ENCODE results near the gene GREM2. TPM values are rescaled to one million over a fixed set of nuclear protein-coding genes. Genes with fewer than 3 reads are reported as not detected.

The GREM2 gene
- total and polyA plus RNA-seq, 3 experiments from 2014 or later = 0.61 TPM; not detected in 2

DNA sequence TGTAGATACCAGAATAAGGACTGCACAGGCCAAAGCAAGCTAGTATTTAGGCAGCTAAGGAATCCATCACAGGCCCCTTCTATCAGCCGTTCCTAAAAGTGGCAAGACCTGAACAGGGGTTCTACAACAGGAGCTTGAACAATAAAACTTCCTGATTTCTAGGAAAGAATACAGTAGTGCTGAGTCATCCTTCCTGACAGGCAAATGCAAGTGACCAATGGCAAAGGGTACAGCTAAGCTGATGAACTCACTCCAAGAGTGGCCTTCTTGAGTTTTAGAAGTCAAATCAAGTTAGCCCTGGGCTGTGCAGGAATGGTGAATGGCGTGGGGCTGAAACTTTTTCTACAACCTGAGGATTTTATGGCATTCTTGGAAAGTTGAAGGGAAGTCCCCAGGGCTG lies 112.9 kb downstream of the GREM2 start:
- no peaks in the 10 kb centered on the region for H3K36me3 ChIP-seq (ENCODE audit: insufficient read depth, low read length)
- H3K27me3 ChIP-seq (ENCODE audit: insufficient read depth, low read length, poor library complexity, severe bottlenecking) = no peaks in the 10 kb centered on the region
- H3K4me3 Mint-ChIP-seq = no peak overlapping the region
- POLR2A ChIA-PET = no interaction called here
- no peak overlapping the region for H3K27ac ChIP-seq (ENCODE audit: low read depth, low read length)
- no peak overlapping the region for H3K4me3 ChIP-seq (ENCODE audit: low read length)
- H3K9me3 Mint-ChIP-seq = peaks cover 0 to 10% (median 2%) of the 10 kb centered on the region in 5 donors
- no peak overlapping the region for H3K27ac Mint-ChIP-seq
- no peaks in the 10 kb centered on the region for H3K27me3 Mint-ChIP-seq
- H3K36me3 Mint-ChIP-seq = no peaks in the 10 kb centered on the region
- DNase-seq = no peak
- no peaks in the 10 kb centered on the region for H3K4me1 Mint-ChIP-seq
- H3K4me1 ChIP-seq (ENCODE audit: insufficient read depth, low read length) = no peaks in the 10 kb centered on the region
- CTCF ChIA-PET = no interaction called here
- H3K9me3 ChIP-seq (ENCODE audit: low read length) = no peaks in the 10 kb centered on the region

DNA sequence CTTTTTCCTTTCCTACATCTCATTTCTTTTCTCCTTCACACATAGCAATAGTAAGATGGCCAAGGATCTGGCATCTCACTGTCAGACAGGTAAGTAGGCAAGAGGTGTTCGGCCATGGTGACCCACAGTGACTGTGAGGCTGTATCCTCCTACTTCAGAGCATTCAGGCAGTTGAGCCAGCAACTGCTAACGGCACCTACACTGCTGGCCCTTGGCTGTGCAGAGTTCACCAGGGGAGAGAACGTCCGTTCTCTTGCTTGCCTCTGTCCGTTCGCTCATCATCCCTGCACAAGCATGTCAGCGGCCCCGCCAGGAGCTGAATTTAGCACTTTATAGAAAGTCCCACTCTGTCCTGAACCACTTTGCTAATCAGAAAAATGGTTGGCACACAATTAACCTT lies 113.6 kb downstream of the GREM2 start:
- H3K9me3 Mint-ChIP-seq = peaks cover 0 to 10% (median 2%) of the 10 kb centered on the region in 5 donors
- DNase-seq = no peak
- no peak overlapping the region for H3K27ac Mint-ChIP-seq
- H3K27ac ChIP-seq (ENCODE audit: low read depth, low read length) = no peak overlapping the region
- no peaks in the 10 kb centered on the region for H3K27me3 Mint-ChIP-seq
- ChIA-PET POLR2A (no interaction called here), CTCF (no interaction called here)
- no peak overlapping the region for H3K4me3 Mint-ChIP-seq
- H3K4me1 ChIP-seq (ENCODE audit: insufficient read depth, low read length) = no peaks in the 10 kb centered on the region
- no peaks in the 10 kb centered on the region for H3K36me3 Mint-ChIP-seq
- no peaks in the 10 kb centered on the region for H3K9me3 ChIP-seq (ENCODE audit: low read length)
- H3K27me3 ChIP-seq (ENCODE audit: insufficient read depth, low read length, poor library complexity, severe bottlenecking) = no peaks in the 10 kb centered on the region
- H3K36me3 ChIP-seq (ENCODE audit: insufficient read depth, low read length) = no peaks in the 10 kb centered on the region
- no peak overlapping the region for H3K4me3 ChIP-seq (ENCODE audit: low read length)
- no peaks in the 10 kb centered on the region for H3K4me1 Mint-ChIP-seq

DNA sequence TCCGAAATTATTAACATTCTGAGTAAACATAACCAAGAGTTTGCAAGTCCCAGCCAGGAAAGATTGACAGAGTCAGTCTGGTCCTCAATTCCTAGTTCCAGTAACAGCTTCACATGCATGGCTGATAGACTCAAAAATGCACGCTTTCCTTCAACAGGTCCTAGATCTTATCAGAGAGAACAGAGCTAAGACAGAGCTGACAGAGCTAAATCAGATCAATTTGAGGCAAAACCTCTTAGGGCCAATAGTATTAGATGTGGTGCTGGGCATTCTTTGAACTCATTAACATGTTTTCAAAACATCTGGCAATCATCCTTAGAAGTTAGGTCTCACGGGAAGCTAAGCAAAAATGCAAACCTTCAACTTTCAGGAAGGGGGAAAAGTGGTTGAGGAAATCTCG lies 114.0 kb downstream of the GREM2 start:
- Mint-ChIP-seq H3K9me3 (peaks cover 0 to 10% (median 2%) of the 10 kb centered on the region in 5 donors), H3K27me3 (no peaks in the 10 kb centered on the region), H3K36me3 (no peaks in the 10 kb centered on the region), H3K4me3 (no peak overlapping the region), H3K4me1 (no peaks in the 10 kb centered on the region), H3K27ac (no peak overlapping the region)
- CTCF ChIA-PET = no interaction called here
- H3K27me3 ChIP-seq (ENCODE audit: insufficient read depth, low read length, poor library complexity, severe bottlenecking) = no peaks in the 10 kb centered on the region
- no peaks in the 10 kb centered on the region for H3K9me3 ChIP-seq (ENCODE audit: low read length)
- H3K27ac ChIP-seq (ENCODE audit: low read depth, low read length) = no peak overlapping the region
- no peaks in the 10 kb centered on the region for H3K4me1 ChIP-seq (ENCODE audit: insufficient read depth, low read length)
- DNase-seq = no peak
- POLR2A ChIA-PET = no interaction called here
- no peaks in the 10 kb centered on the region for H3K36me3 ChIP-seq (ENCODE audit: insufficient read depth, low read length)
- H3K4me3 ChIP-seq (ENCODE audit: low read length) = no peak overlapping the region

DNA sequence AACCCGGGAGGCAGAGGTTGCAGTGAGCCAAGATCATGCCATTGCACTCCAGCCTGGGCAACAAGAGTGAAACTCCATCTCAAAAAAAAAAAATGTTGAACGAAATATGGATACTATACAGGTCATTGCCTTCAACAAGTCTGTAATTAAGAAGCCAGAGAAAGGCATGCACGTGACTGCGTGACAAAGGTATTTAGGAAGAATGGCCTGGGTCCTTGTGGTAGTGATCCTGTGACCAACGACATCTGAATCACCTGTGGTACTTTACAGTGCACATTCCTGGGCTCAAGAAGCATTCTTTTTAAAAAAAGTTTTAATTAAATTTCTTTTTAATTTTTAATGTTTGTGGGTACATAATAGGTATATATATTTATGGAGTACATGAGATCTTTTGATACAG lies 115.0 kb downstream of the GREM2 start:
- POLR2A ChIA-PET = no interaction called here
- no peak overlapping the region for H3K4me3 ChIP-seq (ENCODE audit: low read length)
- H3K36me3 Mint-ChIP-seq = no peaks in the 10 kb centered on the region
- CTCF ChIA-PET = no interaction called here
- no peaks in the 10 kb centered on the region for H3K4me1 Mint-ChIP-seq
- no peak overlapping the region for H3K27ac Mint-ChIP-seq
- H3K27ac ChIP-seq (ENCODE audit: low read depth, low read length) = no peak overlapping the region
- no peaks in the 10 kb centered on the region for H3K27me3 Mint-ChIP-seq
- H3K36me3 ChIP-seq (ENCODE audit: insufficient read depth, low read length) = no peaks in the 10 kb centered on the region
- H3K9me3 Mint-ChIP-seq = peaks cover 0 to 10% (median 2%) of the 10 kb centered on the region in 5 donors
- DNase-seq = no peak
- no peaks in the 10 kb centered on the region for H3K4me1 ChIP-seq (ENCODE audit: insufficient read depth, low read length)
- no peaks in the 10 kb centered on the region for H3K9me3 ChIP-seq (ENCODE audit: low read length)
- no peaks in the 10 kb centered on the region for H3K27me3 ChIP-seq (ENCODE audit: insufficient read depth, low read length, poor library complexity, severe bottlenecking)
- no peak overlapping the region for H3K4me3 Mint-ChIP-seq

DNA sequence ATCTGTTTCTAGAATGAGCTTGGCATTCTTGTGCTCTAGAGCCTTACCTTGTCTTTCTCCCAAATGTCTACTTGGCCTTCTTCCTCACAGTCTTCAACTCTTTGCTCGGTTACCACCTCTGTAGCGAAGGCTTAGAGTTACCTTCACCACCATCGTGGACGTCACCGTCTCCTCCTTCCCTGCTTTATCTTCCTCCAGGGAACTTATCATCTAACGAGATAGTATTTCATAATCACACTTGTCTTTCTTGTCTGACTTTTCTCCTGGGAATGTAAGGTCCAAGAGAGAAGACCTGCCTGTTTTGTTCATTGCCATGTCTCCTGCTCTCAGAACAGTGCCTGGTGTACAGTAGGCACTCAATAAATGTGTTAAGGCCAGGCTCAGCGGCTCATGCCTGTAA lies 115.6 kb downstream of the GREM2 start:
- H3K27ac Mint-ChIP-seq = no peak overlapping the region
- no peaks in the 10 kb centered on the region for H3K4me1 Mint-ChIP-seq
- no peaks in the 10 kb centered on the region for H3K27me3 ChIP-seq (ENCODE audit: insufficient read depth, low read length, poor library complexity, severe bottlenecking)
- ChIA-PET POLR2A (no interaction called here), CTCF (no interaction called here)
- no peak for DNase-seq
- no peaks in the 10 kb centered on the region for H3K36me3 ChIP-seq (ENCODE audit: insufficient read depth, low read length)
- H3K9me3 ChIP-seq (ENCODE audit: low read length) = no peaks in the 10 kb centered on the region
- H3K4me1 ChIP-seq (ENCODE audit: insufficient read depth, low read length) = no peaks in the 10 kb centered on the region
- no peak overlapping the region for H3K4me3 ChIP-seq (ENCODE audit: low read length)
- no peak overlapping the region for H3K27ac ChIP-seq (ENCODE audit: low read depth, low read length)
- no peak overlapping the region for H3K4me3 Mint-ChIP-seq
- no peaks in the 10 kb centered on the region for H3K27me3 Mint-ChIP-seq
- peaks cover 0 to 13% (median 4%) of the 10 kb centered on the region in 5 donors for H3K9me3 Mint-ChIP-seq
- H3K36me3 Mint-ChIP-seq = no peaks in the 10 kb centered on the region

DNA sequence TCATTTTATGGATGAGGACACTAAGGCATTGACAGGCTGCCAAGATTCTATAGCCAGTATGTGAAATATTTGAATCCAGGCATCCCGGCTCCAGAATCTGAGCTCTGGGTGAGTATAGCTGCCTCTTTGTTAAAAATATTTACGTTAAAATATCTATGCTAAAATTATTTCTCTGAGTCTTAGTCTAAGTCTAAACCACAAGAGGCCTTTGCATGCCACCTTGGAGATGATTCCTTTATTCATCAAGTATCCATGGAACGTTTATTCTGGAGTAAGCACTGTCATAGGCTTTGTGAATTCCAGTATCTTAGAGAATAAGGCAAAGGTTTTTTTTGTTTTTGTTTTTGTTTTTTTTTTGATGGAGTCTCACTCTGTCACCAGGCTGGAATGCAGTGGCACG lies 116.4 kb downstream of the GREM2 start:
- Histone ChIP-seq H3K4me1 (ENCODE audit: insufficient read depth, low read length) (no peaks in the 10 kb centered on the region), H3K4me3 (ENCODE audit: low read length) (no peak overlapping the region), H3K27me3 (ENCODE audit: insufficient read depth, low read length, poor library complexity, severe bottlenecking) (no peaks in the 10 kb centered on the region), H3K36me3 (ENCODE audit: insufficient read depth, low read length) (no peaks in the 10 kb centered on the region), H3K9me3 (ENCODE audit: low read length) (no peaks in the 10 kb centered on the region), H3K27ac (ENCODE audit: low read depth, low read length) (no peak overlapping the region)
- Mint-ChIP-seq H3K4me3 (no peak overlapping the region), H3K27ac (no peak overlapping the region), H3K4me1 (no peaks in the 10 kb centered on the region), H3K36me3 (no peaks in the 10 kb centered on the region), H3K27me3 (no peaks in the 10 kb centered on the region), H3K9me3 (peaks cover 0 to 16% (median 4%) of the 10 kb centered on the region in 5 donors)
- ChIA-PET CTCF (no interaction called here), POLR2A (no interaction called here)
- no peak for DNase-seq

DNA sequence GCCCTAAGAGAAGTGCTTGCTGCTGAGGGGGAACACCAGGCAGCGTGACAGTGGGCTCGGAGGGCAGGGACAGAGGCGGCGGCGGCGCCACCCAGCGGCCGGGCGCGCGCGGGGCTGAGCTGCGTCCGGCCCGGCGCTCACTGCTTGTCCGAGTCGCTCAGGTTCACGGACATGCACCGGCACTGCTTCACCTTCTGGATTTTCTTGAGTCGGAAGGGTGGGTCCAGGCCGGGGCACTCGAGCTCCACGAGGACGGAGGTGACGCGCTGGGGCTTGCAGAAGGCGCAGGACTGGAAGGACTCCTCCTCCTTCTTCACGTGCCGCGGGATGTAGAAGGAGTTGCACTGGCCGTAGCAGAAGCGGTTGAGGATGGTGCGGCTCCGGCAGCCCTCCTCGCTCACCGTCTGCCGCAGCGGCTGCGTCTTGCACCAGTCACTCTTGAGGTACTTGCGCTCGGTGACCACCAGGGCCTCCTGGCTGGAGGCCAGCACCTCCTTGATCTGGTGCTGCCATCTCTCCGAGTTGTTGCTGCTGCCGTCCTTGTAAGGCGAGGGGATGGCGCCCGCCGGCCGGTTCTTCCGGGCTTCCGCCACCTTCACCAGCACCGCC lies 119.0 kb downstream of the GREM2 start:
- no peaks in the 10 kb centered on the region for H3K27me3 Mint-ChIP-seq
- Histone ChIP-seq H3K27ac (ENCODE audit: low read depth, low read length) (no peak overlapping the region), H3K4me3 (ENCODE audit: low read length) (no peak overlapping the region), H3K27me3 (ENCODE audit: insufficient read depth, low read length, poor library complexity, severe bottlenecking) (no peaks in the 10 kb centered on the region), H3K36me3 (ENCODE audit: insufficient read depth, low read length) (no peaks in the 10 kb centered on the region), H3K9me3 (ENCODE audit: low read length) (no peaks in the 10 kb centered on the region), H3K4me1 (ENCODE audit: insufficient read depth, low read length) (no peaks in the 10 kb centered on the region)
- DNase-seq = peak in 4 of 5 donors; percentile 1 to 6 (median 5)
- ChIA-PET CTCF (no interaction called here), POLR2A (no interaction called here)
- peak overlapping the region in 6 of 7 donors; percentile 37 to 70 (median 54) for H3K4me3 Mint-ChIP-seq
- no peak overlapping the region for H3K27ac Mint-ChIP-seq
- H3K36me3 Mint-ChIP-seq = no peaks in the 10 kb centered on the region
- H3K9me3 Mint-ChIP-seq = peaks cover 0 to 12% (median 4%) of the 10 kb centered on the region in 5 donors
- H3K4me1 Mint-ChIP-seq = no peaks in the 10 kb centered on the region

DNA sequence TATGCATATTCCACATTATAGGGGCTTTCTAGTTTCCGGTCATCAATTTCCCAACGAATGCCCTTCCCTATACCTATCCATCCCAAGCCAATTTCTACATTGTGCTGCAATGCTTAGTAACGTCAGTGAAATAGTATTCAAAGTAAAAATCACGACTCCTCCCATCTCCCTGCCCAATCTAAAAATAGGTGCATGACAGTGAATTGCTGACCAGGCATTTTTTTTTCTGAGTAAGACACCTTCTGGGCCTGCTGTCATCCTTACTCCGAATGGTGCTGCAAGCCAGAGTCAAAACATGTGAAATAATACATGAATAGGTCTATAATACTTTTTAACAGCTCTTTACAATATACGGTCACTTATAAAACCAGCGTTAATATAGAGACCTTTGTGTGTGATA lies 120.2 kb downstream of the GREM2 start:
- DNase-seq = no peak
- Histone ChIP-seq H3K9me3 (ENCODE audit: low read length) (no peaks in the 10 kb centered on the region), H3K27ac (ENCODE audit: low read depth, low read length) (no peak overlapping the region), H3K27me3 (ENCODE audit: insufficient read depth, low read length, poor library complexity, severe bottlenecking) (no peaks in the 10 kb centered on the region), H3K36me3 (ENCODE audit: insufficient read depth, low read length) (no peaks in the 10 kb centered on the region), H3K4me3 (ENCODE audit: low read length) (no peak overlapping the region), H3K4me1 (ENCODE audit: insufficient read depth, low read length) (no peaks in the 10 kb centered on the region)
- peak overlapping the region in 1 of 7 donors; percentile 12 for H3K4me3 Mint-ChIP-seq
- no peaks in the 10 kb centered on the region for H3K4me1 Mint-ChIP-seq
- POLR2A ChIA-PET = no interaction called here
- H3K27me3 Mint-ChIP-seq = no peaks in the 10 kb centered on the region
- H3K36me3 Mint-ChIP-seq = no peaks in the 10 kb centered on the region
- H3K9me3 Mint-ChIP-seq = peaks cover 2 to 14% (median 8%) of the 10 kb centered on the region in 5 donors
- no peak overlapping the region for H3K27ac Mint-ChIP-seq
- CTCF ChIA-PET = no interaction called here

DNA sequence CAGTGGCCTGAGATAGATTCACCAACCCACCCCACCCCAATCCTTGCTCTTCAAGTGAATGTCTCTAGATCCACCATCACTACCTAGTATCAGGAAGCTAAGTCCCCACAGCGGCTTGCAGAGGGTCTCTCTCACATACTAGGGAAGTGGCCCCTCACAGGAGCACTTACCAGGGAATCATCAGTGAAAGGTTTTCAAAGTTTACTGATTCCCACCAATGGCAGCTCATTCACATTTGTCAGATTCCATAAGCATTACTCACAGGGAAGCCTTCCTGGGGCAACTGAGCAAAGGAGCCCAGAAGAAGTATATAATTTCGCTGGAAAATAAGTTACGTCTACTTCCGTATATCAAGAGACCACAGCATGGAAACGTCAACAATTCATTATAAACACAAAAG lies 120.8 kb downstream of the GREM2 start:
- no peaks in the 10 kb centered on the region for H3K27me3 ChIP-seq (ENCODE audit: insufficient read depth, low read length, poor library complexity, severe bottlenecking)
- Mint-ChIP-seq H3K27me3 (no peaks in the 10 kb centered on the region), H3K9me3 (peaks cover 0 to 16% (median 6%) of the 10 kb centered on the region in 5 donors), H3K4me3 (no peak overlapping the region), H3K4me1 (no peaks in the 10 kb centered on the region), H3K36me3 (no peaks in the 10 kb centered on the region), H3K27ac (no peak overlapping the region)
- H3K4me3 ChIP-seq (ENCODE audit: low read length) = no peak overlapping the region
- H3K27ac ChIP-seq (ENCODE audit: low read depth, low read length) = no peak overlapping the region
- H3K36me3 ChIP-seq (ENCODE audit: insufficient read depth, low read length) = no peaks in the 10 kb centered on the region
- DNase-seq = no peak
- H3K4me1 ChIP-seq (ENCODE audit: insufficient read depth, low read length) = no peaks in the 10 kb centered on the region
- CTCF ChIA-PET = no interaction called here
- H3K9me3 ChIP-seq (ENCODE audit: low read length) = no peaks in the 10 kb centered on the region
- POLR2A ChIA-PET = no interaction called here
